Neural progenitor cell (in vitro differentiated cells): Measurements from ENCODE around the gene ZNF112.

Experiments
- EZH2 ChIP-seq: fragments of 200-600 bp; sonication (generic); IDR thresholded peaks from 2 replicates; pipeline ENCODE4 v1.6.1; 2017; ENCODE audit warnings: antibody characterized with exemption, mild to moderate bottlenecking, moderate library complexity
- TF ChIP-seq, protein P1 (sequence below): fragments of 200-600 bp; sonication (generic); IDR thresholded peaks from 2 replicates; pipeline ENCODE4 v1.5.1; 2017; ENCODE audit warnings: antibody characterized with exemption, mild to moderate bottlenecking

DNA sequence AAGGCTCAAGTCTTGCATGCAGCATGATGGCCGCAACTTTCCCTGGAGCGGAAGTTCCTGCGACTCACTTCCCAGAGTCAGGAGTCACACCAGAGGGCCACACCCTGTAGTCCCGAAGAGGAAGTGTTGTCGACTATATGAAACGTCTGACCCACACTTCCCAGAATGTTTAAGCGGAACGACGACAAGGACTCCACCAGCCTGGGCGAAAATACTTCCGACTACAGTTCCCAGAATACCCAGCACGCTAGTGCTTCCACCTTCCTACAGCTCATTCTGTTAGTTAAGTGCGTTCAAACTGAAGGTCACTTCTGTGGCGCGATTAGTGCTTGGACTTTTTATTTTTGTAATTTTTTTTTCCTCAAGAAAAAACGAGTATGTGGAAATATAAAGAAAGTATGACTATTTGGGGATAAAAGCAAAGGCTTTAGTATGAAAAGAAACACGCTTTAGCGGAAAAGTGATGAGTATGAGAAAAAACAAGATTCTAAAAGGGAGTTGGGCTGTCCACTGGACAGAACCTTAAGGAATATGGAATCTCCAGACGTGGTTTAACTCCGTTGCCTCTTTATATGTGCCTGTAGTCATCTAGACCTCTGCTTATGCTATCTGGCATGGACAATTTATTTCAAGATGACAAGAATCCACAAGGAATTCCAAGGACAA, 15.5 kb upstream of the ZNF112 start:
- TF ChIP-seq, protein P1, sequence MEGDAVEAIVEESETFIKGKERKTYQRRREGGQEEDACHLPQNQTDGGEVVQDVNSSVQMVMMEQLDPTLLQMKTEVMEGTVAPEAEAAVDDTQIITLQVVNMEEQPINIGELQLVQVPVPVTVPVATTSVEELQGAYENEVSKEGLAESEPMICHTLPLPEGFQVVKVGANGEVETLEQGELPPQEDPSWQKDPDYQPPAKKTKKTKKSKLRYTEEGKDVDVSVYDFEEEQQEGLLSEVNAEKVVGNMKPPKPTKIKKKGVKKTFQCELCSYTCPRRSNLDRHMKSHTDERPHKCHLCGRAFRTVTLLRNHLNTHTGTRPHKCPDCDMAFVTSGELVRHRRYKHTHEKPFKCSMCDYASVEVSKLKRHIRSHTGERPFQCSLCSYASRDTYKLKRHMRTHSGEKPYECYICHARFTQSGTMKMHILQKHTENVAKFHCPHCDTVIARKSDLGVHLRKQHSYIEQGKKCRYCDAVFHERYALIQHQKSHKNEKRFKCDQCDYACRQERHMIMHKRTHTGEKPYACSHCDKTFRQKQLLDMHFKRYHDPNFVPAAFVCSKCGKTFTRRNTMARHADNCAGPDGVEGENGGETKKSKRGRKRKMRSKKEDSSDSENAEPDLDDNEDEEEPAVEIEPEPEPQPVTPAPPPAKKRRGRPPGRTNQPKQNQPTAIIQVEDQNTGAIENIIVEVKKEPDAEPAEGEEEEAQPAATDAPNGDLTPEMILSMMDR, result no peak
- TF ChIP-seq EZH2, result no peak
